NCI-H510A treated with DMSO at 0.1 percent for 48 hours (cell line): ENCODE measurements around the gene IMPACT.

Experiments used
- DNase-seq: peaks from one replicate; lab custom pipeline; 2025; lab: John Stamatoyannopoulos, UW

Gene IMPACT

DNA sequence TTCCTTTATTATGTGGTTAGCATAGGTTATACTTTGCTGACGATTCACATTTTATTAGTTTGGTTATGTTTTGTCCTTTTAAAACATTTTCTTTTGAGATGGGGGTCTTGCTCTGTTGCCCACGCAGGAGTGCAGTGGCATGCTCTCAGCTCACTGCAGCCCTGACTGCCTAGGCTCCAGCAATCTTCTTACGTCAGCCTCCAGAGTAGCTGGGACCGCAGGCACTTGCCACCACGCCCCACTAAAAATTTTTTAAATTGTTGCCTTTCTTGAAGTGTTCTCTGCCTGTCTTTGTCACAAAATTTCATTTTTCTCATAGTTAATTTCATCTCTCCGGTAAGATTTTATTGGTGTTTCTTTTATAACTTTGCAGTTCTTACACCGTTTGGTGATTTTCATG is 52.9 kb downstream of the IMPACT start:
- DNase-seq, result no peak

DNA sequence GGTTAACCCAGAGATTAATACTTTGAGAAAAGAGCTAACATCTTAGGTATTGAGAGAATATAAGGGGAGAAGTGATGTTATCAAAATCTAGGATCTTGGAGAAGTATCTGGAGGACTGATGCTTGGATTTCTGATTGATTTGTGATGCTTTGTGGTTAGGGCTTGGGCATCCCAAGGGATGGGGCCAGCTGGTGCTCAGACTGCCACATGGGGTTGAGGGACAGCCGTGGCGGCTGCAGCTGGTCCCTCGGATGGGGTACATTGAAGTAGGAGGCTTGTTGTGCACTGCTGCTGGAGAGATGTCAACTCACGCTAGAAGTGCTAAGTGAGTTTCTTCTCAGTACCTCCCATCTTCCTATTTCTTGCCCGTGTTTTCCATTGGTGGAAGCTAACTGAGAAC is 56.4 kb downstream of the IMPACT start:
- DNase-seq, result no peak

- no peak for DNase-seq
Measured at GRCh38 chr18:24485681-24486080, 59.2 kb downstream of the IMPACT start.

DNA sequence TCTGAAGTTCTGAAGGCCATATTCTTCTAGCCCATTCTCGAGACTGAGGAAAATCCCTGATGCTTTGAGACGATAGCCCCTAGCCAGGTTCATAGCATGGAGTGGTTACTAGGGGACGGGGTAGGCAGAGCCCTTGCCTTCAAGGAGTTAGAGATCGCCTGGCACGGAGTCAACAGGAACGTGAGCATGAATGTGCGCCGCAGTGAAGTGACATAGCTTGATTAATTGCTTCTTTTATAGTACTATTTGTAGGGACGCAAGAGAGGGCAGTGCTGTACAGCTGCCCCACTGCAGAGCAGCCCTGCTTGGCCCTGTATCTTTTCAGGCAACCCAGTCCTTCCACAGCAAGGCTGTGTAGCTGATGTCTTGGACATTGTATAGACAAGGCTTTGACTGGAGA is 60.2 kb downstream of the IMPACT start:
- DNase-seq, result no peak

DNA sequence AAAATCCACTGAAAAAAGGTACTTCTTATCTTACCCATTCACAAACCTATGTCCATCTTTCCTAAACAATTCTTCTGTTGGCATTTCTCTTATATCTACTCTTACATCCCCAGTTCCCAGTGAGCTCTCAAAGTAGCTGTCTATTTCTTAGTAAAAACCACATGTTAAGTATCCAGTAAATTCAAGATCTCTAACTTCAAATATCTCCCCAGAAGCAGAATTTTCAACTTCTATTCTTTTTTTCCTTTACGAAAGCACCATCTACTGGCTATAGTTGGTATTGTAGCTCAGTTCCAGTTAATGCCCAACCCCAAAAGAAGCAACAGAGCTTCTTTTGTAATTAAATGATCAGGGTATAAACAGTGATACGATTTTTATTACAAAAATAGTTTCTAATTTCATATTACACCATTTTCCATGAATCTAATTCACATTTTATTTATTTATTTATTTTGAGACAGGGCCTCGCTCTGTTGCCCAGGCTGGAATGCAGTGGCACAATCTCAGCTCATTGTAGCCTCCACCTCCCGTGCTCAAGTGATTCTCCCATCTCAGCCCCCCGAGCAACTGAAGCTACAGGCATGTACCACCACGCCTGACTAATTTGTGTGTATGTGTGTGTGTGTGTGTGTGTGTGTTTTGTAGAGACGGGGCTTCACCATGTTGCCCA is 62.5 kb downstream of the IMPACT start:
- peak; percentile 32 for DNase-seq

DNA sequence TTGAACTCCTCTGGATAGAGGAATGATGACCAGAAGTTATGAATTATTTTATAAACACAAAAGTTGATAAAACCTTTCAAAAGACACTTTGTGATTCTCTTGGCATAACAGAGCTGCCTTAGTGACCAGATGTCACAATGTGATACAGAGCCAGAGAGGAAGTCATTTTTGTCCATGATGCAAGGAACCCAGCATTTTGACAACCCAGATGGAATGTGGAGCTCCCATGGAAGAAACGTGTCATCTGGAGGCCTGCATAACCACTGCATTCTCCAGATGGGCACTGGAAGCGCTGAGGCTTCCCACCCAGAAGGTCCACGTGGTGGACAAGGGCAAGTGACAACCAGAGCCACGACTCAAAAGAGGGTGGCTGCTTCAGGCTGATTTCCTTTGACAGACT is 64.1 kb downstream of the IMPACT start:
- no peak for DNase-seq

DNA sequence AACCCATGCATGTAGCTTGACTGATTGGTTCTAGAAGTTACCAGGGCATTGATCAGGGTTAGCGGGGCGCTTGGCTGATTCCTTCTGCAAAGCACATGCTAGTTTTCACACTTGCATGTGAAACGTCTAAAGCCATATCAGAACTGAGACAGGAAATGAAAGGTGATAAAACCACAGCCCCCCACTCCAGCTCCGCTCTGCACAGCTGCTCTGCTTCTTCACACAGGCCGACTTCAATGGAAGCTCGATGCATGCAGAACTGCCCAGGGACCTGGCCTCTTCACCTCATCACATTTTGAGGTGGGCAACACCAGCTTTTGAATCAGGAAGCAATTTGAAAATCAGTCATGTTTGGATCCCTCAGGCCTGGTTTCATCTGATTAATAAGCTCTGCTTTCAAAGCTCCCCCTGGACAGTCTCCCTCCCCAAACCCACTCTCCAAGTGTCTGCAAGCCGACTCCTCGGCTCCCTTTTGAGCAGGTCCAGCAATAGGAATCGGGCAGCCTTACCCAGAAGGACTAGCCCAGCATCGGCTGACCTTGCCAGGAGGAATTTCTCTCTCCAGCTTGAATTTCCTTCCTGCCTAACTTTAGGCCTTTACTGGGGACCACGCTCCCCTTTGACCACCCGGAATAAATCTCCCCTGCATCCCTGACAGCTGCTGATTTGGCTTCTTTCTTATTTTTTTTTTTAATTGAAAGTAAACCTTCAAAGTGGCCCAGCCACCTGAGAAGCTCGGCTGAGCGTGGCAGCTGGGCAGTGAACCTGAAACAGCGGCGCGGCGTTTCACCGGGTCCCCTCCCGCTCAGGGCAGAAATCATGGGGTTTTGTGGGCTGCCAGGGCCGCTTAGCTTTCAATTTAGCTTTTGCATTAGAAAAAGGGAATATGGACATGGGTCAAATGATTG is 65.7 kb downstream of the IMPACT start:
- DNase-seq, result peak; percentile 37

GRCh38 chr18:24494586-24494985 is 68.1 kb downstream of the IMPACT start:
- no peak for DNase-seq

DNA sequence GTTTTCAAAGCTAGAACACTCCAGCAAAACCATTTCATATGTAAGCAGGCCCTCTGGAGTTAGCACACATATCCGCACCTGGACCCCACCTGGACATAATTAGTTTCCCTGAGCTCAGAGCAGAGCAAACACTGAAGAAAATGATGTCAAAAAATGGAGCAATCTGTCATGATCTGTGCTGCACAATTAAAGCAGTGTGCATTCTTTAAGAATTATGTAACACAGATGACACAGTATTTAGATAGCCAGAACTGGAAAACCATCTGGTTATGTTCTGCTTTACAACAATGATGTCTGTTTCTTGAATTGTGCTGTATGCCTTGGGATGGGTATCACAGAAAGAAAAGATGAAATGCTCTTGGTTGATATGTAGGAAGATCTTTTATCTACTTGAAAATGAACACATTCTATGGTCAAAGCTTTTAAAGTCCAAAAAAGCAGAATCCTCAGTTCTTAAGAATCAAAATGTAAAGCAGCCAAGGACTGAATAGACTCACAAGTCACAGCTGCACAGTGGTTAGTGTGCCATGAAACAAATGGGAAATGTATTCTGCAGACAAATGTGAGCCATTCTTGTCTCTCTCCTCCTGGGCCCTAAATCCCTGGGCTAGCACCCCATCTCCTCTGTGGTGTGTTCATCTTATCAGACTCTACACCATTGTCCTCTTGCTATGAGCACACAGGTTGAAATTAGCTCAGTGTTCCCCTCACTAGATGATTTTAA is 70.7 kb downstream of the IMPACT start:
- peak; percentile 26 for DNase-seq

DNA sequence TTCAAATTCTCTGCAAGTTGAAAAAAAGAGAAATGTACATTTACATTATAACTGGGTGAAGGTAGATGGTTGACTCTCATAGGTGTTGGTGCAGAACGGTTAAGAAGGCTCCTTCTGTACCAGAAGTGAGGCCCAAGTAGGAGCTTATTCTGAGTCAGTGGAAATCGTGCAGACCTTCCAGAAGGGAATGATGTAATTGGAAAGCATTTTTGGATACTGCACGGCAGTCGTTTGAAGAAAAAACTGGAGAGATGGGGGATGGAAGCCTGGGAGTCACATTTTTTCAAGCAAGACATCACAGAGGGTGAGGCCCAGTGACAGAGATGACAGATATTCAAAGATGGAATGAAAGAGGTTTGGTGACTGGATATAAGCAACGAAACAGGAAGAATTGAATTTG is 73.3 kb downstream of the IMPACT start:
- DNase-seq, result no peak

DNA sequence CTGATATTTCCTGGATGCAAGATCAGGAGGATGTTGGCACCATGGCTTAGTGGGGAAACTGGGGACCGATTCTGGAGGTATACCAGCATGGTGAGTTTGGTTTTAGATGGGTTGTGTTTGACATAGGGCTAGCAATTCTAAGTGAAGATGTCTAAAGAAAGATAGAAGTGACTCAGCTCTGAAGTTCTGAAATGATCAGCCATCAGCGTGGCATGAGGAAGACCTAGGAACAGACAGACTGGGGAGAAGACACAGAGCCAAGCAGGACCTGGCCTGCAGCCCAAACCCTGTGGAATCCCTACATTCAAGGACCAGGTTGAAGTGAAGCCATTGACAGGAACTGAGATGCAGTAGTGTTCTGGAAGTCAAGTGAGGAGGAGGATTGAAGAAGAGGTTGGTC is 73.7 kb downstream of the IMPACT start:
- no peak for DNase-seq

DNA sequence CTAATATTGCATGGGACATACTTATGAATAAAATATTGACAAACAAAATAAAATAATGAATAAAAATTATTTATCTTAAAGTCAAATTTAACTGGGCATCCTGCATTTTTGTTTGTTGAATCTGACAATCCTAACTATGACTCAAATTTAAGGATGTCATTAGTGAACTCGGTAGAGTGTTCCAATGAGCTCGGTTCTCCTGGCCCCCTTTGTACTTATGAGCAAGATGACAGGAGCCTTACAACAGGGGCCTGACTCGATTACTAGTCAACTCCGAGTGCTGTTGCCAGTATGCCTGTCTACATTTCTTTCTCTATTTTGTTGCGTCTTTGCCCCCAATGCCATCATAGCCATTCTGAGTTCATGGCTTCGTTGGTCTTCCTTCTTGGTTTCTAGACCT is 74.3 kb downstream of the IMPACT start:
- DNase-seq, result no peak

GRCh38 chr18:24502667-24503523 is 76.4 kb downstream of the IMPACT start:
- DNase-seq, result peak; percentile 75
